ENCODE data around the gene PTMA.

- TF ChIP-seq GABPA (IDR thresholded peaks at IDR 0.05; ENCODE audit: low read depth), result no peak
- TF ChIP-seq TAF1 (IDR thresholded peaks at IDR 0.05; ENCODE audit: borderline replicate concordance, low read depth, low read length), result no peak
- no peak for TF ChIP-seq CTCF (IDR thresholded peaks at IDR 0.05)
- no peak for TF ChIP-seq FOXJ3 (CRISPR knock-in tag; IDR thresholded peaks at IDR 0.05)
These were observed 43.7 kb downstream of the PTMA start for GRCh38 chr2:231752061-231752460.

All from SK-N-SH (cell line).